ENCODE results near the gene MEF2D.

- TF ChIP-seq POLR2A (IDR thresholded peaks at IDR 0.05) (no peak), CTCF (IDR thresholded peaks at IDR 0.05 in 8 of 11, conservative IDR thresholded peaks at IDR 0.05 in 3 of 11) (no peak), POLR2AphosphoS5 (IDR thresholded peaks at IDR 0.05) (no peak)
These were observed 28.4 kb upstream of the MEF2D start for GRCh38 chr1:156528875-156529425.

Measured in spleen (tissue), 7 donors.